HG03432 (cell line): Measurements from ENCODE around the gene C2orf66.

Source experiments
- ATAC-seq: cut with Tn5 transposase; IDR thresholded peaks from one replicate; pipeline ENCODE4 v1.9.1; 2021; ENCODE audit warnings: mild to moderate bottlenecking, moderate library complexity; ENCODE audit not compliant: unreplicated experiment

C2orf66 gene

DNA sequence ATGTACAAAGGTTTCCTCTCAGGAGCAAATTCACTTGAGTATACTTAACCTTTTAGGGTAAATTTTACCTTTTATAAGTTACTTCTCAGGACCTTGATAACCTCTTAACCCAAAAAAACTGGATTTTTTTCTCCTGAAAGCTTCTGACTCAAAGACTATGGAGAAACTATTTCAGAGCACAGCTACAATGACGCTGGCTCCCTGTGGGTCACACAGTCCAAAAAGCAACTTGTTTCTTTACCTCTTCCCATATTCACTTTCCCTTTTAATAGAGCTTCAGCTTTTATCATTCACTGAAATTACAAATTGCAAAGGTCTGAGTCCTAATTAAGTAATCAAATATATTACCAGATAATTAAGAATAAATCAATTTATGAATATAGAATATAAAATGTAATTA is 42.1 kb downstream of the C2orf66 start:
- ATAC-seq = no peak

DNA sequence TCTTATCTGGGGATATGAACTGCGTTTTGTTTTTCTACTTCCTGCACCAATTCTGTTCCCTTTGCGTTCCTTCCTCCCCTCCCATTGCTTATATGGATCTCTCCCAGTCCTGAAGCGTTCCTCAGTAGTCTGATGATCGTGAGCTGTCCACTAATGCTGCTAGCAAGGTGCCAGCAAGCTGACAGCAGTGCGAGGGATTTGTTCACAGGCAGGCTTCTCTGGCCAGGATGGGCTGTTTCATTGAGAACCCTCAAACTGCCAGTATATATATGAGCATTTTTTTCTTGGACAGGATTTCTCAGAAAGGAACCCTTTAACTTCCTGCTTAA is 49.8 kb downstream of the C2orf66 start:
- ATAC-seq = no peak

DNA sequence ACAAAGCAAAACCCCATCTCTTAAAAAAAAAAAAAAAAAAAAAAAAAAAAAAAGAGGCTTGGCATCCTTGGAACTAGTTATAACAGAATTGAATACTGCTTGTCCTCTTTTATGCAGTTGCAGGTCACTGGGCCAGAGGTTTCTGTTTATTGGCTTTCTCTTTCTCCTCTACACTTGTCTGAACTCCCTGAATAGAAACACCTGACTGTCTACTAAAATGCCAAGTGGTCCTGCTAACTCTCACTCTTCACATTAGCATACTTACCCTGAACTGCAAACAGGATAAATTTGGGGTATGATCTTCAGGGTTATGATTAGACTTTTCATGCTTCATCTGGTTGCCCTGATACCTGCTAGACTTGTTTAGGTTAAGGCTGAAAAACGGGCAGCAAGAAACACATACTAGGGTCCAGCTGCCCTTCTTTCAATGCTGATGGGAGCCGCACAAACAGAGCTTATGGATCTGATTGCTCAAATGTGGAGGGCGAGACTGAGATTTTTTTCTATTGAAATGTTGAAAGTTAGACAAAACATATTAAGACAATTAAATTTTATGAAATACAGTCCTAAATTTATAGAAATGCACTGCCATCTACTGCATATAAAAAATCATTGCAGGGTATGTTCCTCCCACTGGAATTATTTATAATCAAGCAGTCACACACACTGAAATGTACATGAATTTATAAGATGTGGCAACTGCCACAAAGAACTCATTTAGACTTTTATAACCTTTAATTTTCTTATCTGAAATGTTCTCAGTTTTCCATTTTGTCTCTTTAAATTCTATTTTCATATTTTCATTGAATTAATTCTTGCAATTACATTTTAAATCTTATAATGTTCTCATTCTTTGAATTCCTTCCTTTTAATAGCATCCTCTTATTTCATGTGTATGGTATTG is 50.4 kb downstream of the C2orf66 start:
- no peak for ATAC-seq
